GM19438 (cell line): ENCODE measurements around the gene PHC1.
"Not testable (repeated sequence)": the region's sequence is repeated elsewhere in the genome, so short reads cannot be mapped to it uniquely, and the experiment has no call there.

Source experiments
- ATAC-seq: cut with Tn5 transposase; IDR thresholded peaks from one replicate; pipeline ENCODE4 v1.9.1; 2021; ENCODE audit warnings: low read depth; ENCODE audit not compliant: unreplicated experiment

PHC1 gene

GRCh38 chr12:8914033-8914715, at the start of gene PHC1:
Gene PHC1 (plus strand): TSS chr12:8914509. CDS start chr12:8917678, 3,169 bp downstream.
- peak; percentile 69 for ATAC-seq

- ATAC-seq: no peak
These were observed 47.9 kb upstream of the PHC1 start for GRCh38 chr12:8866429-8866828.

GRCh38 chr12:8867009-8867408, 47.3 kb upstream of the PHC1 start:
- no peak for ATAC-seq

GRCh38 chr12:8867786-8868185, 46.5 kb upstream of the PHC1 start:
- ATAC-seq: no peak

GRCh38 chr12:8870586-8870985, 43.7 kb upstream of the PHC1 start:
- ATAC-seq: no peak

GRCh38 chr12:8871068-8871467, 43.2 kb upstream of the PHC1 start:
- ATAC-seq: no peak

GRCh38 chr12:8876887-8877286, 37.4 kb upstream of the PHC1 start:
- ATAC-seq: no peak

GRCh38 chr12:8886502-8887284, 27.6 kb upstream of the PHC1 start:
- no peak for ATAC-seq

GRCh38 chr12:8887285-8887715, 27.0 kb upstream of the PHC1 start:
- ATAC-seq: no peak

- no peak for ATAC-seq
These were observed 23.8 kb upstream of the PHC1 start for GRCh38 chr12:8890313-8891085.

- ATAC-seq: no peak
These were observed 22.3 kb upstream of the PHC1 start for GRCh38 chr12:8891976-8892375.

GRCh38 chr12:8894378-8894777, 19.9 kb upstream of the PHC1 start:
- ATAC-seq: no peak

GRCh38 chr12:8894986-8895385, 19.3 kb upstream of the PHC1 start:
- ATAC-seq: no peak

GRCh38 chr12:8897081-8897480, 17.2 kb upstream of the PHC1 start:
- no peak for ATAC-seq

GRCh38 chr12:8899830-8900229, 14.5 kb upstream of the PHC1 start:
- ATAC-seq: no peak

- not testable (repeated sequence) for ATAC-seq
These were observed 11.6 kb upstream of the PHC1 start for GRCh38 chr12:8902703-8903102.

GRCh38 chr12:8903646-8904045, 10.7 kb upstream of the PHC1 start:
- ATAC-seq: no peak

- no peak for ATAC-seq
These were observed 9.6 kb upstream of the PHC1 start for GRCh38 chr12:8904665-8905064.

GRCh38 chr12:8905546-8905945, 8.8 kb upstream of the PHC1 start:
- no peak for ATAC-seq

- ATAC-seq: no peak
These were observed 7.8 kb upstream of the PHC1 start for GRCh38 chr12:8906266-8907180.
